ENCODE measurements around the gene RNF141. TPM values are rescaled to one million over a fixed set of nuclear protein-coding genes. Genes with fewer than 3 reads are reported as not detected.

The RNF141 gene
- total and polyA plus RNA-seq, 2 donors (not counting 1 experiment from before 2014, with no cell fraction given): 32.5 to 43.5 TPM

DNA sequence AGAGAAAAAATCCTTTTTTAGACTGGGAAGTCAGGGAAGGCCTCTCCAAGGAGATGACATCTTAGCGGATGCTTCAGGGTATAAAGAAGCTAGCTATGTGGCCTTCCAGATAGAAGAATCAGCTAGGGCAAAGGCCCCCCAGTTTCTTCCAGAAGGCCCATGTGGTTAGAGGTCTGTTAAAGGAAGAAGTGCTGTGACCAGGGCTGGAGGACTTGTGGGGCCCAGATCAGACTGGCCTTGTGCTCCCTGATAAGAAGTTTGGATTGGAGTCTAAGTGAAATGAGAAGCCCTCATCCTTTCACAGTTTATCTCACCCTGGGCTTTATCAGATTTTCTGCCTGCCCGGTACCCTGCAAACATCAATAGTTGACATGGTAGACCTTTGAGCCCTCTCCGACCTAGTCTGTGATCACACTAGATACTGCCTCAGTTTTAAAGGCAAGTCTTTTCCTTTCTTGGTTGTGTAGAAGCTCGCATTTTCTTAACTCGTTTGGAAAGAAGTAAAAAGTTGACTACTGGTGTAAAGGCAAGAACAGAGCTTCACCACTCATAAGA, 78.2 kb downstream of the RNF141 start:
- Histone ChIP-seq H3K4me2 (ENCODE audit: extremely low read depth, insufficient read depth, low read length) (no peak overlapping the region), H3K27me3 (ENCODE audit: control insufficient read depth, insufficient read depth, low read length) (no peaks in the 10 kb centered on the region), H3K9ac (ENCODE audit: insufficient read depth, low read length) (no peak overlapping the region), H3K36me3 (ENCODE audit: control insufficient read depth, insufficient read depth, low read length) (peaks cover 3% of the 10 kb centered on the region), H3K79me2 (ENCODE audit: control insufficient read depth, insufficient read depth, low read length) (peaks cover 9% of the 10 kb centered on the region), H4K20me1 (ENCODE audit: control insufficient read depth, extremely low read depth, insufficient read depth, low read length) (no peaks in the 10 kb centered on the region), H3K4me3 (replicated peaks in 1 of 4; ENCODE audit: control extremely low read depth in 1 of 4, insufficient read depth in 1 of 4, low read depth in 3 of 4, low read length in 4 of 4) (no peak overlapping the region), H3K9me3 (ENCODE audit: control insufficient read depth, insufficient read depth, low read depth, low read length) (no peaks in the 10 kb centered on the region), H2AFZ (ENCODE audit: low read length) (no peak overlapping the region), H3K27ac (ENCODE audit: insufficient read depth, low read length) (no peak overlapping the region), H3K4me1 (ENCODE audit: control insufficient read depth, extremely low read depth, insufficient read depth, low read length) (no peaks in the 10 kb centered on the region)
- no peak for DNase-seq (ENCODE audit: low read depth in 2 of 2)
- TF ChIP-seq, protein P1, sequence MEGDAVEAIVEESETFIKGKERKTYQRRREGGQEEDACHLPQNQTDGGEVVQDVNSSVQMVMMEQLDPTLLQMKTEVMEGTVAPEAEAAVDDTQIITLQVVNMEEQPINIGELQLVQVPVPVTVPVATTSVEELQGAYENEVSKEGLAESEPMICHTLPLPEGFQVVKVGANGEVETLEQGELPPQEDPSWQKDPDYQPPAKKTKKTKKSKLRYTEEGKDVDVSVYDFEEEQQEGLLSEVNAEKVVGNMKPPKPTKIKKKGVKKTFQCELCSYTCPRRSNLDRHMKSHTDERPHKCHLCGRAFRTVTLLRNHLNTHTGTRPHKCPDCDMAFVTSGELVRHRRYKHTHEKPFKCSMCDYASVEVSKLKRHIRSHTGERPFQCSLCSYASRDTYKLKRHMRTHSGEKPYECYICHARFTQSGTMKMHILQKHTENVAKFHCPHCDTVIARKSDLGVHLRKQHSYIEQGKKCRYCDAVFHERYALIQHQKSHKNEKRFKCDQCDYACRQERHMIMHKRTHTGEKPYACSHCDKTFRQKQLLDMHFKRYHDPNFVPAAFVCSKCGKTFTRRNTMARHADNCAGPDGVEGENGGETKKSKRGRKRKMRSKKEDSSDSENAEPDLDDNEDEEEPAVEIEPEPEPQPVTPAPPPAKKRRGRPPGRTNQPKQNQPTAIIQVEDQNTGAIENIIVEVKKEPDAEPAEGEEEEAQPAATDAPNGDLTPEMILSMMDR (conservative IDR thresholded peaks at IDR 0.05 in 1 of 2, IDR thresholded peaks at IDR 0.05 in 1 of 2; ENCODE audit: low read depth in 1 of 2, low read length in 2 of 2): no peak
- TF ChIP-seq EZH2 (IDR thresholded peaks at IDR 0.05; ENCODE audit: low read length, missing control alignments): no peak

Other genes starting within 250 kb of the RNF141 start
- 67.3 and 95.9 TPM in 2 replicates for gene SBF2, start 247.0 kb downstream of the RNF141 start, total RNA-seq
- gene SBF2, start 247.0 kb downstream of the RNF141 start, polyA plus RNA-seq: 45.7 and 69.4 TPM in 2 replicates
- 490 and 1,010 TPM in 2 replicates for gene ADM, start 236.1 kb downstream of the RNF141 start, total RNA-seq
- gene ADM, start 236.1 kb downstream of the RNF141 start, polyA plus RNA-seq: 546 and 989 TPM in 2 replicates
- 6.2 and 24.9 TPM in 2 replicates for gene AMPD3, start 85.9 kb downstream of the RNF141 start, total RNA-seq
- 11.3 and 18.1 TPM in 2 replicates for gene AMPD3, start 85.9 kb downstream of the RNF141 start, polyA plus RNA-seq
- gene LYVE1, start 27.5 kb upstream of the RNF141 start, total RNA-seq: under 0.01 and 0.17 TPM in 2 replicates
- 0.01 and 0.08 TPM in 2 replicates for gene LYVE1, start 27.5 kb upstream of the RNF141 start, polyA plus RNA-seq
- 25.7 and 55.5 TPM in 2 replicates for gene IRAG1, start 152.6 kb upstream of the RNF141 start, total RNA-seq
- gene IRAG1, start 152.6 kb upstream of the RNF141 start, polyA plus RNA-seq: 21.8 and 90.0 TPM in 2 replicates
- gene CTR9, start 210.1 kb upstream of the RNF141 start, total RNA-seq: 33.9 and 41.5 TPM in 2 replicates
- gene CTR9, start 210.1 kb upstream of the RNF141 start, polyA plus RNA-seq: 20.5 and 22.8 TPM in 2 replicates

Measured in fibroblast of lung (primary cell).